GM12891 (cell line): ENCODE measurements around the gene KDM4B.

Experiments used
- DNase-seq: peaks from one replicate; pipeline ENCODE4 v3.0.0; 2011; ENCODE audit warnings: low spot score; ENCODE audit not compliant: insufficient read length
- FAIRE-seq: peaks from 2 replicates; lab custom pipeline; 2011; peaks lifted over from hg19 to GRCh38; lab: Jason Lieb, UNC
- PAX5 ChIP-seq: IDR thresholded peaks from 2 replicates; pipeline ENCODE4 v1.6.1; 2011; ENCODE audit warnings: low read length, moderate library complexity, mild to moderate bottlenecking; ENCODE audit not compliant: insufficient read depth, severe bottlenecking
- POLR2A ChIP-seq: IDR thresholded peaks from 2 replicates; pipeline ENCODE4 v1.6.1; 2011; ENCODE audit warnings: low read depth, low read length, control low read depth
- POLR2AphosphoS5 ChIP-seq: IDR thresholded peaks from 2 replicates; pipeline ENCODE4 v1.6.1; 2011; ENCODE audit warnings: low read depth, low read length, control low read depth
- POU2F2 ChIP-seq: IDR thresholded peaks from 2 replicates; pipeline ENCODE4 v1.6.1; 2011; ENCODE audit warnings: low read depth, mild to moderate bottlenecking, control low read depth, low read length, moderate library complexity
- SPI1 ChIP-seq: IDR thresholded peaks from 2 replicates; pipeline ENCODE4 v1.6.1; 2011; ENCODE audit warnings: low read depth, low read length, control low read depth
- TAF1 ChIP-seq: IDR thresholded peaks from 2 replicates; pipeline ENCODE4 v1.6.1; 2011; ENCODE audit warnings: low read depth, low read length, control low read depth

KDM4B gene

GRCh38 chr19:5063873-5064645 is 95.1 kb downstream of the KDM4B start:
- no peak for DNase-seq

DNA sequence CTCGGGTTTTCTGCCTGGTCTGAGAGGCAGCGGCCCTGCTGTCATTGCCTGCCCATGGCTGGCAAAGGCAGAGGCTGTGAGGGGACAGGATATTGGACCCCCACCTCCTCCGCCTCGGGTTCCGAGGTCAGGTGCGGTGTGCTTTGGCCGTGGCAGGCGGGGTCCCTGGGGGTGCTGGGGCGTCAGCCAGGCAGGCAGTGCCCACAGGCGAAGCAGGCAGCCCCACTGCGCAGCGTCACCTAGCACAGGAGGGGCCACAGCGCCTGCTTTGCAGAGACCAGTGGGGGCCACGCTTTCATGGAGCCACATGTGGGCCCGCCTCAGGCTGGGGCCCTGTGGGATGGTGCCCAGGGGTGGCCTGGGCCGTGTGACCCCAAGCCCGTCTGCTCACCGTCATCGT is 96.0 kb downstream of the KDM4B start:
- DNase-seq, result no peak
- FAIRE-seq, result no peak
- TF ChIP-seq PAX5, result no peak
- no peak for TF ChIP-seq POLR2AphosphoS5
- no peak for TF ChIP-seq TAF1
- no peak for TF ChIP-seq POU2F2
- no peak for TF ChIP-seq SPI1
- no peak for TF ChIP-seq POLR2A

More at GRCh38 chr19:5063873-5064645, 95.1 kb downstream of the KDM4B start:
- no peak for FAIRE-seq
- TF ChIP-seq SPI1 (no peak), POLR2A (no peak), TAF1 (no peak), PAX5 (no peak), POU2F2 (no peak), POLR2AphosphoS5 (no peak)

GRCh38 chr19:5065663-5066093 is 96.8 kb downstream of the KDM4B start:
- DNase-seq, result no peak
- TF ChIP-seq POLR2A, result no peak
- no peak for TF ChIP-seq POLR2AphosphoS5
- TF ChIP-seq POU2F2, result no peak
- TF ChIP-seq SPI1, result no peak
- no peak for TF ChIP-seq PAX5
- TF ChIP-seq TAF1, result no peak
- no peak for FAIRE-seq

GRCh38 chr19:5066768-5067167 is 97.9 kb downstream of the KDM4B start:
- DNase-seq (no peak), FAIRE-seq (no peak)
- no peak for TF ChIP-seq TAF1
- no peak for TF ChIP-seq POLR2AphosphoS5
- TF ChIP-seq PAX5, result no peak
- TF ChIP-seq POLR2A, result no peak
- no peak for TF ChIP-seq SPI1
- TF ChIP-seq POU2F2, result no peak

DNA sequence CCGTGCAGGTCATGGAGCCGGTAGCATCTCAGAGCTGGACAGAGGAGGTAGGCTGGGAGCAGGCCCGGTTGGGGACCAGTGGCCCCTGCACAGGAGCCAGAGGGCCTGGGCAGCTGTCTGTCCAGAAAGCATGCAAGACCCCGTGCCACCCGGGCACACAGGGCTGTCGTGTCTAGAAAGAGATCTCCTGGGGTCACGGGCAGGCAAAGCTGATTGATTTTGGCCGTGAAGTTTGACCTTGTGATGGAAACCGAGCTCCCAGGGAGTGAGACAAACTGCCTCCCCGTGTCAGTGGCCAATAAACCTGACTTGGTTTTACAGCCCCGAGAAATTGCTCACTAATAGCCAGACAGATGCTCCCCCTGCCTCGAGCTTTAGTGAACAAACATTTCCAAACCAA is 98.8 kb downstream of the KDM4B start:
- FAIRE-seq, result no peak
- TF ChIP-seq POLR2A (no peak), POLR2AphosphoS5 (no peak), PAX5 (no peak), SPI1 (no peak), POU2F2 (no peak), TAF1 (no peak)

GRCh38 chr19:5068233-5069072 is 99.5 kb downstream of the KDM4B start:
- FAIRE-seq (no peak), DNase-seq (no peak)
- TF ChIP-seq POLR2A (no peak), POLR2AphosphoS5 (no peak), PAX5 (no peak), POU2F2 (no peak), SPI1 (no peak), TAF1 (no peak)

More for the DNA sequence above, 98.8 kb downstream of the KDM4B start:
- no peak for DNase-seq

DNA sequence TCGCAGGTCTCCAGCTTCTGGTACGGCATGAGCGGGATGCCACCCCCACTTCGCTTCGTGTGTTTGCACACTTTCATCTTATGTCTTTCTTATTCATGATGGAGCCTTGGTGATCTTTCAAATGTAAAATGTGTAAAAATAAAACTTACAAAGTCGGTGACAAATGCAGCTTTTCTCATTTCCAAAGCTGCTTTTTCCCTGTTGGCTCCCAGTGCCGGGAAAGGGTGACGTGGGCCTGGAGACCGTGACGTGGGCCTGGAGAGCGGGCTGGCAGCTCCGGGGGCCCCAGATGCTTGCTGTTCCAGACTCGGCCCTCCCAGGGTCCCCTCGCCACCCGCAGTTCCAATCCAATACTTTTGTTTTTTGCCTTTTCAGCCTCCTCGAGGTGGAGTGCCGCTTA is 101.4 kb downstream of the KDM4B start:
- FAIRE-seq (no peak), DNase-seq (no peak)
- TF ChIP-seq PAX5 (no peak), POLR2AphosphoS5 (no peak), SPI1 (no peak), POU2F2 (no peak), POLR2A (no peak), TAF1 (no peak)

- DNase-seq (no peak), FAIRE-seq (no peak)
- TF ChIP-seq PAX5 (no peak), SPI1 (no peak), TAF1 (no peak), POLR2A (no peak), POU2F2 (no peak), POLR2AphosphoS5 (no peak)
Measured at GRCh38 chr19:5070930-5071329, 102.0 kb downstream of the KDM4B start.

GRCh38 chr19:5071579-5071978 is 102.7 kb downstream of the KDM4B start:
- no peak for TF ChIP-seq PAX5
- TF ChIP-seq TAF1, result no peak
- TF ChIP-seq POLR2A, result no peak
- TF ChIP-seq POLR2AphosphoS5, result no peak
- TF ChIP-seq POU2F2, result no peak
- TF ChIP-seq SPI1, result no peak
- no peak for DNase-seq
- no peak for FAIRE-seq
